CD4-positive, alpha-beta T cell (primary cell): ENCODE data around the gene EEF1A2. TPM values are rescaled to one million over a fixed set of nuclear protein-coding genes. Genes with fewer than 3 reads are reported as not detected.

ENCODE experiments used
- ATAC-seq: fragments of 200-7000 bp; cut with Tn5 transposase; one replicate; pipeline ENCODE4 v1.10.0; 2022; ENCODE audit warnings: mild to moderate bottlenecking; ENCODE audit not compliant: poor library complexity
- CTCF ChIA-PET: fragments of 350-600 bp; sonication (Branson Sonifier 250); formaldehyde crosslinking; loops from one replicate; lab custom pipeline; 2021; ENCODE audit warnings: antibody characterized with exemption, inconsistent platforms; lab: Charles Lee
- POLR2A ChIA-PET: fragments of 350-600 bp; sonication (Branson Sonifier 250); formaldehyde crosslinking; loops from one replicate; lab custom pipeline; 2021; ENCODE audit warnings: antibody characterized with exemption, inconsistent platforms; lab: Charles Lee
- DNase-seq, 14 experiments: peaks; one replicate each; pipeline ENCODE4 v3.0.0-alpha.2; 2013 to 2020; ENCODE audit warnings: mixed read lengths in 2 of 14
- H3K27ac ChIP-seq, 2 donors: one replicate each; pipeline versions ENCODE4 v1.5.1 to v1.7.0; 2013; ENCODE audit warnings: low read length in 2 of 2, low read depth in 1 of 2, mild to moderate bottlenecking in 1 of 2
- H3K27me3 ChIP-seq, 2 experiments: 1 replicate in 1 of 2; 2 replicates in 1 of 2; pipeline versions ENCODE4 v1.6.1 to v1.7.0; 2013; ENCODE audit warnings: low read length in 2 of 2, control low read depth in 1 of 2, mild to moderate bottlenecking in 1 of 2, moderate library complexity in 1 of 2; ENCODE audit not compliant: insufficient read depth in 2 of 2, control insufficient read depth in 1 of 2
- H3K36me3 ChIP-seq: one replicate; pipeline ENCODE4 v1.6.1; 2013; ENCODE audit warnings: low read length, control low read depth; ENCODE audit not compliant: insufficient read depth
- H3K4me1 ChIP-seq: one replicate; pipeline ENCODE4 v1.6.1; 2013; ENCODE audit warnings: low read length, control low read depth; ENCODE audit not compliant: insufficient read depth
- H3K4me3 ChIP-seq: one replicate; pipeline ENCODE4 v1.5.1; 2013; ENCODE audit warnings: mild to moderate bottlenecking, low read length, moderate library complexity
- H3K9me3 ChIP-seq, 2 experiments: 1 replicate in 1 of 2; 2 replicates in 1 of 2; pipeline versions ENCODE4 v1.6.1 to v1.7.0; 2013; ENCODE audit warnings: low read length in 2 of 2, mild to moderate bottlenecking in 2 of 2, control low read depth in 1 of 2, moderate library complexity in 1 of 2; ENCODE audit not compliant: control insufficient read depth in 1 of 2, insufficient read depth in 1 of 2
- H3K27ac Mint-ChIP-seq: one replicate; pipeline ENCODE4 v1.8.0; 2020; ENCODE audit warnings: mixed read lengths
- H3K27me3 Mint-ChIP-seq: one replicate; pipeline ENCODE4 v1.8.0; 2021; ENCODE audit warnings: mixed read lengths
- H3K36me3 Mint-ChIP-seq: one replicate; pipeline ENCODE4 v1.8.0; 2021; ENCODE audit warnings: low read depth, mixed read lengths
- H3K4me1 Mint-ChIP-seq: one replicate; pipeline ENCODE4 v1.8.0; 2021; ENCODE audit warnings: low read depth, mixed read lengths
- H3K4me3 Mint-ChIP-seq: one replicate; pipeline ENCODE4 v1.8.0; 2020; ENCODE audit warnings: mild to moderate bottlenecking, mixed read lengths
- H3K9me3 Mint-ChIP-seq: one replicate; pipeline ENCODE4 v1.8.0; 2020; ENCODE audit warnings: mixed read lengths
- intact Hi-C, 2 experiments: fragments of 100-400 bp; cut with DNase I in 1 of 2; cut with micrococcal nuclease in 1 of 2; formaldehyde crosslinking; loops; one replicate each; pipeline versions ENCODE4 v1.15.1 to v1.9.0; 2023 to 2025; cut with DNase I, micrococcal nuclease
- total RNA-seq, 174 experiments: library from RNA in 2 of 174; stranded (reverse) in 2 of 174; gene quantifications; one replicate each; pipeline ENCODE4 v1.2.3 and lab custom pipeline; 2021 to 2026
- TF ChIP-seq, protein P1 (sequence below): fragments of 200-600 bp; IDR thresholded peaks from one replicate; pipeline ENCODE4 v1.8.0; 2022; ENCODE audit warnings: antibody characterized with exemption, mild to moderate bottlenecking

The EEF1A2 gene
- total RNA-seq, 2 experiments from 2014 or later = 0.92 to 1.1 TPM

GRCh38 chr20:63522091-63522868, 23.4 kb upstream of the EEF1A2 start:
- Mint-ChIP-seq H3K4me3 (peak overlapping the region; percentile 73), H3K27ac (peak overlapping the region; percentile 42), H3K27me3 (no peaks in the 10 kb centered on the region), H3K9me3 (peaks cover 3% of the 10 kb centered on the region), H3K4me1 (peaks cover 13% of the 10 kb centered on the region), H3K36me3 (peaks cover 29% of the 10 kb centered on the region)
- no peaks in the 10 kb centered on the region for H3K27me3 ChIP-seq
- no peak overlapping the region for H3K4me3 ChIP-seq
- intact Hi-C loops = loop anchor here in 1 of 2 experiments (5.0 kb wide), 1 partner anchor 130 kb away; the partner anchor contains the start of gene STMN3
- peak in 3 of 14 experiments; percentile 1 to 31 (median 8) for DNase-seq
- CTCF ChIA-PET = interaction anchor here (2.2 to 2.7 kb wide), 2 partner anchors 15 to 26 kb away, joined by 8 to 9 read pairs; partner anchors contain the start of gene PTK6
- H3K27ac ChIP-seq = no peak overlapping the region
- peaks cover 23% of the 10 kb centered on the region for H3K36me3 ChIP-seq
- peaks cover 29% of the 10 kb centered on the region for H3K4me1 ChIP-seq
- TF ChIP-seq, protein P1, sequence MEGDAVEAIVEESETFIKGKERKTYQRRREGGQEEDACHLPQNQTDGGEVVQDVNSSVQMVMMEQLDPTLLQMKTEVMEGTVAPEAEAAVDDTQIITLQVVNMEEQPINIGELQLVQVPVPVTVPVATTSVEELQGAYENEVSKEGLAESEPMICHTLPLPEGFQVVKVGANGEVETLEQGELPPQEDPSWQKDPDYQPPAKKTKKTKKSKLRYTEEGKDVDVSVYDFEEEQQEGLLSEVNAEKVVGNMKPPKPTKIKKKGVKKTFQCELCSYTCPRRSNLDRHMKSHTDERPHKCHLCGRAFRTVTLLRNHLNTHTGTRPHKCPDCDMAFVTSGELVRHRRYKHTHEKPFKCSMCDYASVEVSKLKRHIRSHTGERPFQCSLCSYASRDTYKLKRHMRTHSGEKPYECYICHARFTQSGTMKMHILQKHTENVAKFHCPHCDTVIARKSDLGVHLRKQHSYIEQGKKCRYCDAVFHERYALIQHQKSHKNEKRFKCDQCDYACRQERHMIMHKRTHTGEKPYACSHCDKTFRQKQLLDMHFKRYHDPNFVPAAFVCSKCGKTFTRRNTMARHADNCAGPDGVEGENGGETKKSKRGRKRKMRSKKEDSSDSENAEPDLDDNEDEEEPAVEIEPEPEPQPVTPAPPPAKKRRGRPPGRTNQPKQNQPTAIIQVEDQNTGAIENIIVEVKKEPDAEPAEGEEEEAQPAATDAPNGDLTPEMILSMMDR = no peak
- ATAC-seq = no peak
- peaks cover 0 to 12% of the 10 kb centered on the region in 2 experiments for H3K9me3 ChIP-seq
- POLR2A ChIA-PET = interaction anchor here (0.7 to 4.0 kb wide), 7 partner anchors 8 to 535 kb away, joined by 3 to 71 read pairs (median 4); partner anchors contain the start of genes PRPF6, PTK6, RTEL1 and SAMD10

- peak in 1 of 14 experiments; percentile 49 for DNase-seq
- no peak for ATAC-seq
- ChIA-PET POLR2A (interaction anchor here (0.6 to 4.0 kb wide), 35 partner anchors 9 to 728 kb away, joined by 3 to 71 read pairs (median 4); partner anchors contain the start of genes ARFRP1, GMEB2, HELZ2 and LIME1), CTCF (interaction anchor here (1.5 to 2.4 kb wide), 3 partner anchors 16 to 517 kb away, joined by 3 to 18 read pairs (median 9); partner anchors contain the start of gene PTK6)
- intact Hi-C loops = loop anchor here in 1 of 2 experiments (2.0 to 5.0 kb wide), 2 partner anchors 15 to 131 kb away; partner anchors contain the start of genes PTK6 and STMN3
- H3K27ac Mint-ChIP-seq = no peak overlapping the region
- H3K36me3 Mint-ChIP-seq = peaks cover 29% of the 10 kb centered on the region
- H3K9me3 ChIP-seq = peaks cover 0 to 12% of the 10 kb centered on the region in 2 experiments
- TF ChIP-seq, protein P1 = no peak
- no peaks in the 10 kb centered on the region for H3K27me3 Mint-ChIP-seq
- H3K4me3 ChIP-seq = peak overlapping the region; percentile 65
- H3K27ac ChIP-seq = no peak overlapping the region
- H3K4me3 Mint-ChIP-seq = peak overlapping the region; percentile 78
- H3K36me3 ChIP-seq = peaks cover 23% of the 10 kb centered on the region
- H3K4me1 ChIP-seq = peaks cover 29% of the 10 kb centered on the region
- H3K4me1 Mint-ChIP-seq = peaks cover 13% of the 10 kb centered on the region
- H3K27me3 ChIP-seq = no peaks in the 10 kb centered on the region
- H3K9me3 Mint-ChIP-seq = peaks cover 3% of the 10 kb centered on the region
These were observed 22.7 kb upstream of the EEF1A2 start for GRCh38 chr20:63521602-63522001.

DNA sequence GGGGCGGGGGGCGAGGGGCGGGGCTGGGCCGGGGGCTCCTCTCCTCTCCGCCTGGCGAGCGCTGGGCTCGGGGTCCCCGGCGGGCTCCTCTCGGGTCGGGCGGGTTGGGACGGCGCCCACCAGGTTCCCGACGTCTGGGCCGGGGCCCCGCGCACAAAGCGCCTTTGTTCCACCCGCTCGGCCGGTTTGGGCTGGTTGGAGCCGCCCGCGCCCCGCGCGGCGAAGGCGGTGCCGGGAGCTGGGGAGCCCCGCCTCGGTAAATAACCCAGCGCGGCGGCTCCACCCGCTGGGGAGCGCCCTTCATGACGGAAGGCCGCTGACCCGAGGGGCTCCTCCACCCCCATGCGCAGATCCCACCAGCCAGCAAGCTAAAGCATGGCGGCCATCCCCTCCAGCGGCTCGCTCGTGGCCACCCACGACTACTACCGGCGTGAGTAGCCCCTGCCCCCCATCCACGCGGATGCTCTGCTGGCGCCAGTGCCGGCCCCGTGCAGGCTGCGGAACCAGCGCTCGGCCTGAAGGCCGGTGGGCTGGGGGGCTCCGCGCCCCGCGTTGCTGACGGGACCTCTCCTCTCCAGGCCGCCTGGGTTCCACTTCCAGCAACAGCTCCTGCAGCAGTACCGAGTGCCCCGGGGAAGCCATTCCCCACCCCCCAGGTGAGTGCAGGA, 22.2 kb upstream of the EEF1A2 start:
- Histone ChIP-seq H3K27ac (peak overlapping the region in 1 of 2 donors; percentile 29), H3K4me1 (peaks cover 29% of the 10 kb centered on the region), H3K9me3 (peaks cover 0 to 12% of the 10 kb centered on the region in 2 experiments), H3K27me3 (no peaks in the 10 kb centered on the region), H3K36me3 (peaks cover 23% of the 10 kb centered on the region), H3K4me3 (peak overlapping the region; percentile 65)
- ChIA-PET POLR2A (interaction anchor here (0.6 to 4.0 kb wide), 39 partner anchors 9 to 734 kb away, joined by 3 to 71 read pairs (median 4); partner anchors contain the start of genes ARFRP1, GMEB2, HELZ2 and LIME1), CTCF (interaction anchor here (1.0 to 2.4 kb wide), 4 partner anchors 16 to 517 kb away, joined by 3 to 18 read pairs (median 6); partner anchors contain the start of gene PTK6)
- ATAC-seq (peak; percentile 57), DNase-seq (peak; percentile 43 to 85 (median 68))
- intact Hi-C loops = loop anchor here in 1 of 2 experiments (1.0 to 5.0 kb wide), 3 partner anchors 16 to 131 kb away; partner anchors contain the start of genes PTK6 and STMN3
- H3K36me3 Mint-ChIP-seq = peaks cover 29% of the 10 kb centered on the region
- no peaks in the 10 kb centered on the region for H3K27me3 Mint-ChIP-seq
- H3K4me3 Mint-ChIP-seq = peak overlapping the region; percentile 78
- peak overlapping the region; percentile 69 for H3K27ac Mint-ChIP-seq
- H3K4me1 Mint-ChIP-seq = peaks cover 13% of the 10 kb centered on the region
- TF ChIP-seq, protein P1 = no peak
- peaks cover 3% of the 10 kb centered on the region for H3K9me3 Mint-ChIP-seq
